Activated naive CD8-positive, alpha-beta T cell treated with anti-CD3 and anti-CD28 coated beads for 36 hours (primary cell): Measurements from ENCODE around the gene TNFRSF11A. TPM values are rescaled to one million over a fixed set of nuclear protein-coding genes. Genes with fewer than 3 reads are reported as not detected.

Experiments
- DNase-seq: peaks from one replicate; pipeline ENCODE4 v3.0.0; 2021
- H3K27ac Mint-ChIP-seq: one replicate; pipeline ENCODE4 v1.8.0; 2022; ENCODE audit warnings: mild to moderate bottlenecking, moderate library complexity, mixed read lengths
- H3K27me3 Mint-ChIP-seq: one replicate; pipeline ENCODE4 v1.8.0; 2022; ENCODE audit warnings: mild to moderate bottlenecking, mixed read lengths
- H3K36me3 Mint-ChIP-seq: one replicate; pipeline ENCODE4 v1.8.0; 2021; ENCODE audit warnings: mild to moderate bottlenecking, mixed read lengths
- H3K4me1 Mint-ChIP-seq: one replicate; pipeline ENCODE4 v1.8.0; 2021; ENCODE audit warnings: mixed read lengths
- H3K4me3 Mint-ChIP-seq: one replicate; pipeline ENCODE4 v1.8.0; 2022; ENCODE audit warnings: mild to moderate bottlenecking, moderate library complexity, mixed read lengths
- H3K9me3 Mint-ChIP-seq: one replicate; pipeline ENCODE4 v1.8.0; 2022; ENCODE audit warnings: mixed read lengths
- total RNA-seq, 2 experiments: library from RNA; stranded (reverse); gene quantifications; one replicate each; pipeline ENCODE4 v1.2.3, GENCODE V29; 2021

The TNFRSF11A gene
- 1 to 10 TPM; 2.4 to 2.7 TPM for total RNA-seq

DNA sequence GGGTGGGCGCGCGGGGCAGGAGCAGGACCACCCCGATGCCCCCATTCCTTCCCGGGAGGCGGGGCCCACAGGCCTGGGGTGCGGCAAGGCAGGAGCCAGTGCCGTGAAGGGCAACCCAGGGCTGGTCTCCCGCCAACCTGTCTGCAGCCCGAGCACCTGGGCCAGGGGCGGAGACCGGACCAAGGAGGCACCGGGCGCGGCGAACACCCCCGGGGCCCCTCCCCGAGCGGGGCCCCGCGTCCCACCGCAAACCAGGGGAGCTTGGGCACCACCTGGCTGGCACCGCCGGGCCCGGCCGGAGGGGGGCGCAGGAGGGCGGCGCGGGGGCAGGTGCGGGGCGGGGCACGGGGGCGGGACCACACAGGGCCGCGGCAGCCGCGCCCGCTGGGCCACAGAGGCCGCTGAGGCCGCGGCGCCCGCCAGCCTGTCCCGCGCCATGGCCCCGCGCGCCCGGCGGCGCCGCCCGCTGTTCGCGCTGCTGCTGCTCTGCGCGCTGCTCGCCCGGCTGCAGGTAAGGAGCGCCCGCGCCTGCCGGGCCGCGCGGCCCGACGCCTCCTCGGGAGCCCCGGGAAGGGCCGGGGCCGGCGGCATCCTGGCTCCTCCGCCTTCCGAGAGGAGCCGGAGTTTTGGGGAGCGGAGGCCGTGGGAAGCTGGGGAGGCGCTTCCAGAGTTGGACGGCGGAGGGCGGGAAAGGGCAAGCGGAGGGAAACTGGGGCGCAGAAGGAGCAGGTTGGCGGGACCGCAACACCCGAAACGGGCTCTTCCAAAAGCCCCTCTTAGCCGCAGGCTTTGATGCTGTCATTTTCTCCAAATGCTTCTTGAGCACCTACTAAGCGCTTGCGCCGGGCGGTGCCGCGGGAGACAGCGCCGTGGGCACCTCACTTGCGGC is at the start of gene TNFRSF11A:
TSS of gene TNFRSF11A (plus strand) at position 394 of the 889 bp plus-strand sequence. CDS start at position 437, 43 bp downstream.
- Mint-ChIP-seq H3K36me3 (peaks cover 2% of the 10 kb centered on the region), H3K4me3 (peak within 1 kb of the TSS; percentile 82), H3K4me1 (peaks cover 30% of the 10 kb centered on the region), H3K27me3 (peaks cover 80% of the 10 kb centered on the region), H3K9me3 (no peaks in the 10 kb centered on the region), H3K27ac (no peak within 1 kb of the TSS)
- peak; percentile 70 for DNase-seq

DNA sequence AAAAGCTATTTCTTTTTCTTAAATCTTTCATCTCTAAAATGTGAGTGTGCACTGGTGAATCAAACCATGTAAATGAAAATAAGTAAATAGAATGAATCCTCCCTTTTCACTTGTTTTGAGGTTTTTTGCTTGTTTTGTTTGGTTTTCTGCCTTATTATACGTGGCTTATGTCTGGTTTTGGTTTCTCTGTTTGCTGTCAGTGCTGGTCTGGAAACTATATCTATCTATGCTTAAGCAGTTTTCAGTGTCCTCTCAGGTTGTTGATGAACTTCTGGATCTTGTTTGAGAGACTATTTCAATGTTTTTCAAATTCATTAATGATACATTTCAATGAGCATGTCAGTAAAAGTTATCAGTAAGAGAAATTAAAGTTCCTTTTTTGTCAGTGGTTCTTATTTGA is 48.1 kb upstream of the TNFRSF11A start:
- Mint-ChIP-seq H3K4me1 (peaks cover 25% of the 10 kb centered on the region), H3K4me3 (no peak overlapping the region), H3K36me3 (peaks cover 16% of the 10 kb centered on the region), H3K9me3 (no peaks in the 10 kb centered on the region), H3K27ac (no peak overlapping the region), H3K27me3 (no peaks in the 10 kb centered on the region)
- no peak for DNase-seq

- no peaks in the 10 kb centered on the region for H3K27me3 Mint-ChIP-seq
- H3K27ac Mint-ChIP-seq = no peak overlapping the region
- no peak for DNase-seq
- H3K4me3 Mint-ChIP-seq = no peak overlapping the region
- peaks cover 33% of the 10 kb centered on the region for H3K4me1 Mint-ChIP-seq
- no peaks in the 10 kb centered on the region for H3K9me3 Mint-ChIP-seq
- H3K36me3 Mint-ChIP-seq = peaks cover 31% of the 10 kb centered on the region
Observed at GRCh38 chr18:62279561-62279960, 45.5 kb upstream of the TNFRSF11A start.

GRCh38 chr18:62280058-62280457 is 45.1 kb upstream of the TNFRSF11A start:
- Mint-ChIP-seq H3K27ac (no peak overlapping the region), H3K4me1 (peaks cover 32% of the 10 kb centered on the region), H3K36me3 (peaks cover 35% of the 10 kb centered on the region), H3K4me3 (no peak overlapping the region), H3K27me3 (no peaks in the 10 kb centered on the region), H3K9me3 (no peaks in the 10 kb centered on the region)
- no peak for DNase-seq

DNA sequence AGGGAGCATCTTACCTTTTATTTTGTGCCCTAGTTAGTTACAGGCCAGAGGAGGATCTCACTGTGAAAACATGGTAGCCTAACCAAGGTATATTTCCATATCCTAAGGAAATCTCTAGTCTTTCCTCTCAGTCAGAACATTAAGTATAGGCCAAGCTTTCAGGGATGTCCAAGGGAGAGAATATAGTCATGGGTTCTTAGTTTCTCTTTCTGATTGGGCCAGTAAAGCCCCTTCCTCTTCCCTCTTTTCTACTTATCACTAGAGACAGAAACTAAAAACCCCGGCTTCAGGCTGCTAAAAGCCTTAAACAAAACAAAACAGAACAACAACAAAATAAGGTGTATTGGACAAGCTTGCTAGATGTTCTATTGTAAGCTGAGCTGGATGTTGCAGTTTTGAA is 44.3 kb upstream of the TNFRSF11A start:
- no peak for DNase-seq
- Mint-ChIP-seq H3K27ac (peak overlapping the region; percentile 15), H3K9me3 (no peaks in the 10 kb centered on the region), H3K4me3 (no peak overlapping the region), H3K36me3 (peaks cover 39% of the 10 kb centered on the region), H3K27me3 (no peaks in the 10 kb centered on the region), H3K4me1 (peaks cover 36% of the 10 kb centered on the region)

DNA sequence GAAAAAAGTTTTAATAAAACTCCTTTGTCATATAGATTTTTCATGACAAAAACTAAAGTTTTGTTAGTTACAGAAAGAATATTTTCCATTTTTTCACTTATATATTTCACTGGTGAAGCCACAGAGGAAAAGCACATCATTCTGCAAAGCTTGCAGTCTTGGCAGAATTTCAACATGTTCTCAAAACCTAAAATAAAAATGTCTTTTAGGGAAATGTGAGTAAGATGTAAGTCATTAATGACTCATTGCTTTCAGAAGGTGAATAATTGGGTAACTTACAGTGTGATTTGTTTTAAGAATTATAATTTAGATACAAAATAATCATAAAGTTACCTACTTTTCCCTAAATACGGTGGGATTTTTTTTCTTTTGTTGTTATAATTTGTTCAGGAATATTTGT is 43.4 kb upstream of the TNFRSF11A start:
- Mint-ChIP-seq H3K27ac (peak overlapping the region; percentile 72), H3K4me3 (no peak overlapping the region), H3K9me3 (no peaks in the 10 kb centered on the region), H3K4me1 (peaks cover 38% of the 10 kb centered on the region), H3K27me3 (no peaks in the 10 kb centered on the region), H3K36me3 (peaks cover 40% of the 10 kb centered on the region)
- no peak for DNase-seq

DNA sequence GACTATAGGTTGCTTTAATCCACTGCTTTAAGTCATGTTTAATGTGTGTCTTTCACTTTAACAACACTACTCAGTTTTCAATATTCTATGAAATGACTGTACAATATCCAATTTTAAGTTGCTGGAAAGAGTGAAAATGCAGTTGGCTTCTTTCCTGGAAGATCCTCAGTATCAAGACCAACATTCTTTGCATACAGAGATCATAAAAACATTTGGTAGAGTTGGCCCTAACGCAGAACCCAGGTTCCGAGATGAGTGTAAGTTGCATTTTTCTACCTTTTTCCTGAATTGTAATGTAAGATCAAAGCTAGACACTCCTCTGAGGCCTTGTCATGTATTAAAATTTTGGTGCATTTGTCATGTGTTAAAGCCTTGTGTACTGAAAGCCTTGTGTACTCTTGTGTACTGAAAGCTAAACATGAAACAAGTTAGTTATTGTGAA is 42.9 kb upstream of the TNFRSF11A start:
- no peaks in the 10 kb centered on the region for H3K27me3 Mint-ChIP-seq
- peaks cover 34% of the 10 kb centered on the region for H3K4me1 Mint-ChIP-seq
- H3K9me3 Mint-ChIP-seq = no peaks in the 10 kb centered on the region
- no peak for DNase-seq
- H3K4me3 Mint-ChIP-seq = no peak overlapping the region
- H3K36me3 Mint-ChIP-seq = peaks cover 36% of the 10 kb centered on the region
- peak overlapping the region; percentile 72 for H3K27ac Mint-ChIP-seq

- no peaks in the 10 kb centered on the region for H3K27me3 Mint-ChIP-seq
- H3K4me3 Mint-ChIP-seq = no peak overlapping the region
- no peaks in the 10 kb centered on the region for H3K9me3 Mint-ChIP-seq
- peaks cover 41% of the 10 kb centered on the region for H3K4me1 Mint-ChIP-seq
- DNase-seq = no peak
- H3K36me3 Mint-ChIP-seq = peaks cover 38% of the 10 kb centered on the region
- H3K27ac Mint-ChIP-seq = no peak overlapping the region
Observed at GRCh38 chr18:62284637-62285036, 40.5 kb upstream of the TNFRSF11A start.

DNA sequence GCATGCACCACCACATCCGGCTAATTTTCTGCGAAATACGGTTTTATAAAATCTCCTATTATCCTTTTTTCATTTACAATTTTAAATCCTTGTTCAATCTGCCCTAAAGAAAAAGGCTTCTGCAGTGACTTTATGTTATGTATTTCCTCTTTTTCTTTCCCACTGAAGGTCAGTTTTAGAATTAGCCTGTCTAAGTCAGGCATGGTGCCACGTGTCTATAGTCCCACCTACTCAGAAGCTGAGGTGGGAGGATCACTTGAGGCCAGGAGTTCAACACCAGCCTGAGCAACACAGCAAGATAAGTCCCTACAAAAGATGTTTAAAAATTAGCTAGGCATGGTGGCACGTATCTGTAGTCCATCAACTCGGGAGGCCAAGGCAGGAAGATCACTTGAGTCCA is 39.8 kb upstream of the TNFRSF11A start:
- Mint-ChIP-seq H3K4me3 (no peak overlapping the region), H3K27me3 (no peaks in the 10 kb centered on the region), H3K9me3 (no peaks in the 10 kb centered on the region), H3K36me3 (peaks cover 38% of the 10 kb centered on the region), H3K4me1 (peaks cover 41% of the 10 kb centered on the region), H3K27ac (peak overlapping the region; percentile 1)
- DNase-seq = no peak

- DNase-seq = no peak
- H3K4me1 Mint-ChIP-seq = peaks cover 22% of the 10 kb centered on the region
- peaks cover 22% of the 10 kb centered on the region for H3K36me3 Mint-ChIP-seq
- H3K9me3 Mint-ChIP-seq = no peaks in the 10 kb centered on the region
- H3K27me3 Mint-ChIP-seq = no peaks in the 10 kb centered on the region
- H3K27ac Mint-ChIP-seq = no peak overlapping the region
- H3K4me3 Mint-ChIP-seq = no peak overlapping the region
Observed at GRCh38 chr18:62287781-62288664, 37.1 kb upstream of the TNFRSF11A start.

GRCh38 chr18:62288665-62289008 is 36.5 kb upstream of the TNFRSF11A start:
- H3K4me1 Mint-ChIP-seq = peaks cover 19% of the 10 kb centered on the region
- H3K9me3 Mint-ChIP-seq = no peaks in the 10 kb centered on the region

DNA sequence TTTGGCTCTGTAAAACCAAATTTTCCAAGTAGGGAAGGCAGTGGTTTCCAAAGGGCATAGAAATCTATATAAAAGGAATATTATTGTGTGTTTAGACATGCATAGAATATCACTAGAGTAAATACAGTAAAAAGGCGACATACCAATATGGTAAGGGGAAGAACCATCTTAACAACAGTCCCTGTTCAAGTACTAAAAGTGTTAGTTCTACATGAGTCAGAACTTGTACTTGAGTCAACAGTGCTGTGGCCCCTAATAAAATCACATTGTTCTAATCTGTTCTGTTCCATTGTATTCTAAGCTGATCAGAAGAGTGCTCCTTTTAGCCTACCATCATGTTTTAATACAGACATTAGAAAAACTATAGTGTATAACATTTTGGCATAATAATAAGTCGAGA is 36.1 kb upstream of the TNFRSF11A start:
- Mint-ChIP-seq H3K4me3 (no peak overlapping the region), H3K27ac (no peak overlapping the region)

More at GRCh38 chr18:62288665-62289008, 36.5 kb upstream of the TNFRSF11A start:
- Mint-ChIP-seq H3K4me3 (no peak overlapping the region), H3K36me3 (peaks cover 16% of the 10 kb centered on the region), H3K27ac (no peak overlapping the region), H3K27me3 (no peaks in the 10 kb centered on the region)
- no peak for DNase-seq

GRCh38 chr18:62294073-62294472 is 31.0 kb upstream of the TNFRSF11A start:
- peaks cover 5% of the 10 kb centered on the region for H3K4me1 Mint-ChIP-seq
- no peaks in the 10 kb centered on the region for H3K9me3 Mint-ChIP-seq
- no peaks in the 10 kb centered on the region for H3K27me3 Mint-ChIP-seq
- DNase-seq = no peak
- H3K36me3 Mint-ChIP-seq = peaks cover 10% of the 10 kb centered on the region
- no peak overlapping the region for H3K4me3 Mint-ChIP-seq
- no peak overlapping the region for H3K27ac Mint-ChIP-seq

More for the DNA sequence above, 36.1 kb upstream of the TNFRSF11A start:
- peaks cover 19% of the 10 kb centered on the region for H3K4me1 Mint-ChIP-seq
- H3K9me3 Mint-ChIP-seq = no peaks in the 10 kb centered on the region
- no peaks in the 10 kb centered on the region for H3K27me3 Mint-ChIP-seq
- DNase-seq = no peak
- peaks cover 14% of the 10 kb centered on the region for H3K36me3 Mint-ChIP-seq

DNA sequence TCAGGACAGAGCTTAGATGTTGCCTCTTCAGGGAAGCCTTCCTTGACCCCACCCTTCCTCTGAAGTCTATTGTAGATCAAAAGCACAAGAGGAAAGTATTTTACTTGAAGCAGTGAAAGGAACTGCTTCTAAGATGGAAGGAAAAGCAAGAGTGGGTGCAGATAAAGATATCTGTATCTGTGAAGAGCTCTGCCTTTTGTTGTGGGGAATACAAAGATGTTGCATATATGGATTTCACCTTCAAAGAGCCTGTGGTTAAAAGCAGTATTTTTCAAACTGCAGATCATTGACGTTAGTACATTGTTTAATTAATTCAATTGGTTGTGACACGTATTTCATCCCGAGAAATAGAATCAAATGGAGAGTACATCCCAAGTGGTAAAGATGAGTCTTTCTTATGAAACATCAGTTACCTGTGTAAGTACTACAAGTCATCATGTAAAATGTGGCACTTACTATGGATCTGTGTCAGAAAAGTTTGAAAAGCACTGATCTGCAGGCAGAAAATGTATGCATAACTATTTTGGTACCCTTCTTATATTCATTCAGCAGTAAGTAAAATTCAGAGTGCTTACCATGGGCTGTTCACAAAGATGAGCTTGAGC is 24.6 kb upstream of the TNFRSF11A start:
- Mint-ChIP-seq H3K4me1 (peaks cover 12% of the 10 kb centered on the region), H3K36me3 (peaks cover 35% of the 10 kb centered on the region), H3K9me3 (no peaks in the 10 kb centered on the region), H3K27ac (no peak overlapping the region), H3K27me3 (no peaks in the 10 kb centered on the region), H3K4me3 (no peak overlapping the region)
- DNase-seq = no peak

DNA sequence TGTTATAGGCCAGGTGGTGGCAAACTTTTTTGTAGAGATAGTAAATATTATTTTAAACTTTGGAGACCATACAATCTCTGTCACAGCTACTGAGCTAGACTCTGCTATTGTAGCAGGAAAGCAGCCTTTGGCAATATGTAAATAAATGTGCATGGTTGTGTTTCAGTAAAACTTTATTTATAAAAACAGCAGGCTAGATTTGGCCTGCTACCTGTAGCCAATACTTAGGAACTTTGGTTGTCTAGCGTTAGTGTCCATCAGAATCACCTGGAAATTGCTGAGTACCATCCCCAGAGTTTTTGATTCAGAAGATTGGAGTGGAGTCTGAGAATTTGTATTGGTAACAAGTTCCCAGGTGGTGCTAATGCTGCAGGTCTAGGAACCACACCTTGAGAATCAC is 23.8 kb upstream of the TNFRSF11A start:
- H3K27me3 Mint-ChIP-seq = no peaks in the 10 kb centered on the region
- peaks cover 12% of the 10 kb centered on the region for H3K4me1 Mint-ChIP-seq
- H3K4me3 Mint-ChIP-seq = no peak overlapping the region
- peaks cover 35% of the 10 kb centered on the region for H3K36me3 Mint-ChIP-seq
- no peak for DNase-seq
- no peaks in the 10 kb centered on the region for H3K9me3 Mint-ChIP-seq
- H3K27ac Mint-ChIP-seq = no peak overlapping the region
